WTC11 (cell line): Measurements from ENCODE around the gene MTF2. TPM values are rescaled to one million over a fixed set of nuclear protein-coding genes. Genes with fewer than 3 reads are reported as not detected.

ENCODE experiments used
- ATAC-seq: fragments of 200-7000 bp; cut with Tn5 transposase; 2 replicates; pipeline ENCODE4 v1.10.0; 2021; ENCODE audit warnings: mild to moderate bottlenecking, moderate library complexity
- CTCF ChIA-PET: fragments of 300-600 bp; sonication (Branson Sonifier 250); formaldehyde crosslinking; loops from one replicate; lab custom pipeline; 2021; ENCODE audit warnings: antibody characterized with exemption; lab: Charles Lee
- POLR2A ChIA-PET: fragments of 350-600 bp; sonication (Branson Sonifier 250); formaldehyde crosslinking; loops from one replicate; lab custom pipeline; 2021; ENCODE audit warnings: antibody characterized with exemption; lab: Charles Lee
- DNase-seq: peaks from one replicate; pipeline ENCODE4 v3.0.0; 2021; ENCODE audit warnings: low spot score
- H3K27ac Mint-ChIP-seq: 2 replicates; pipeline ENCODE4 v1.8.0; 2021; ENCODE audit warnings: mixed read lengths
- H3K27me3 Mint-ChIP-seq: 2 replicates; pipeline ENCODE4 v1.8.0; 2021; ENCODE audit warnings: low read depth, mild to moderate bottlenecking, moderate library complexity, mixed read lengths
- H3K36me3 Mint-ChIP-seq: 2 replicates; pipeline ENCODE4 v1.8.0; 2021; ENCODE audit warnings: mixed read lengths
- H3K4me1 Mint-ChIP-seq: 2 replicates; pipeline ENCODE4 v1.8.0; 2022; ENCODE audit warnings: mixed read lengths
- H3K4me3 Mint-ChIP-seq: 2 replicates; pipeline ENCODE4 v1.8.0; 2021; ENCODE audit warnings: mild to moderate bottlenecking, moderate library complexity, mixed read lengths
- H3K9me3 Mint-ChIP-seq: 2 replicates; pipeline ENCODE4 v1.8.0; 2021; ENCODE audit warnings: mixed read lengths
- ELF4 ChIP-seq: sonication (generic); formaldehyde crosslinking; IDR thresholded peaks from 2 replicates; pipeline ENCODE4 v1.8.1; 2022; ENCODE audit warnings: low read depth, mild to moderate bottlenecking, moderate library complexity, missing genetic modification reagents
- ESRRA ChIP-seq: sonication (generic); formaldehyde crosslinking; IDR thresholded peaks from 2 replicates; pipeline ENCODE4 v1.8.1; 2022; ENCODE audit warnings: mild to moderate bottlenecking, missing genetic modification reagents, borderline replicate concordance
- FOXJ3 ChIP-seq: sonication (generic); formaldehyde crosslinking; IDR thresholded peaks from 2 replicates; pipeline ENCODE4 v1.9.0; 2021; ENCODE audit warnings: missing genetic modification reagents, mild to moderate bottlenecking, borderline replicate concordance
- GRHL2 ChIP-seq: fragments of 250-450 bp; sonication (Bioruptor Pico); IDR thresholded peaks from 2 replicates; pipeline ENCODE4 v1.8.0; 2022; ENCODE audit warnings: mild to moderate bottlenecking, moderate library complexity; ENCODE audit not compliant: insufficient replicate concordance, severe bottlenecking
- JUN ChIP-seq: sonication (generic); formaldehyde crosslinking; IDR thresholded peaks from 2 replicates; pipeline ENCODE4 v1.8.0; 2023; ENCODE audit warnings: mild to moderate bottlenecking, missing genetic modification reagents
- MYBL2 ChIP-seq: sonication (generic); formaldehyde crosslinking; IDR thresholded peaks from 2 replicates; pipeline ENCODE4 v1.8.1; 2023; ENCODE audit warnings: mild to moderate bottlenecking, moderate library complexity, missing genetic modification reagents
- NFATC4 ChIP-seq: fragments of 250-450 bp; sonication (Bioruptor Pico); IDR thresholded peaks from 2 replicates; pipeline ENCODE4 v1.9.0; 2021; ENCODE audit warnings: mild to moderate bottlenecking
- NR3C1 ChIP-seq: sonication (generic); formaldehyde crosslinking; conservative IDR thresholded peaks from 2 replicates; pipeline ENCODE4 v1.8.1; 2023; ENCODE audit warnings: low read depth, mild to moderate bottlenecking, missing genetic modification reagents
- PRRX2 ChIP-seq: fragments of 250-450 bp; sonication (Bioruptor Pico); IDR thresholded peaks from 2 replicates; pipeline ENCODE4 v1.8.0; 2021; ENCODE audit warnings: mild to moderate bottlenecking
- TEAD1 ChIP-seq: sonication (generic); formaldehyde crosslinking; IDR thresholded peaks from 2 replicates; pipeline ENCODE4 v1.8.0; 2022; ENCODE audit warnings: mild to moderate bottlenecking, missing genetic modification reagents
- ZNF138 ChIP-seq: sonication (generic); formaldehyde crosslinking; conservative IDR thresholded peaks from 2 replicates; pipeline ENCODE4 v1.8.1; 2022; ENCODE audit warnings: mild to moderate bottlenecking, moderate library complexity, missing genetic modification reagents
- ZNF219 ChIP-seq: sonication (generic); formaldehyde crosslinking; IDR thresholded peaks from 2 replicates; pipeline ENCODE4 v1.8.0; 2023; ENCODE audit warnings: missing genetic modification reagents, mild to moderate bottlenecking, borderline replicate concordance
- ZNF232 ChIP-seq: sonication (generic); formaldehyde crosslinking; IDR thresholded peaks from 2 replicates; pipeline ENCODE4 v1.8.0; 2022; ENCODE audit warnings: mild to moderate bottlenecking, missing genetic modification reagents
- ZNF263 ChIP-seq: sonication (generic); formaldehyde crosslinking; IDR thresholded peaks from 2 replicates; pipeline ENCODE4 v1.8.1; 2022; ENCODE audit warnings: low read depth, mild to moderate bottlenecking, moderate library complexity, missing genetic modification reagents
- ZNF317 ChIP-seq: sonication (generic); formaldehyde crosslinking; IDR thresholded peaks from 2 replicates; pipeline ENCODE4 v1.8.1; 2023; ENCODE audit warnings: low read depth, mild to moderate bottlenecking, moderate library complexity, missing genetic modification reagents, borderline replicate concordance
- ZNF416 ChIP-seq: fragments of 250-450 bp; sonication (Bioruptor Pico); IDR thresholded peaks from 2 replicates; pipeline ENCODE4 v1.9.0; 2021; ENCODE audit warnings: mild to moderate bottlenecking, inconsistent platforms
- ZNF423 ChIP-seq: fragments of 250-450 bp; sonication (Bioruptor Pico); IDR thresholded peaks from 2 replicates; pipeline ENCODE4 v2.1.2; 2022; ENCODE audit warnings: mild to moderate bottlenecking, moderate library complexity
- total RNA-seq: library from RNA; stranded (reverse); gene quantifications from 3 replicates; pipeline ENCODE4 v1.2.3, GENCODE V29; 2021
- TF ChIP-seq, protein P1 (sequence below): sonication (generic); formaldehyde crosslinking; IDR thresholded peaks from 2 replicates; pipeline ENCODE4 v1.8.1; 2022; ENCODE audit warnings: missing genetic modification reagents, borderline replicate concordance
- TF ChIP-seq, protein P2 (sequence below): sonication (generic); formaldehyde crosslinking; conservative IDR thresholded peaks from 2 replicates; pipeline ENCODE4 v1.8.1; 2023; ENCODE audit warnings: mild to moderate bottlenecking, low read depth, missing genetic modification reagents, moderate library complexity
- TF ChIP-seq, protein P3 (sequence below): sonication (generic); formaldehyde crosslinking; IDR thresholded peaks from 2 replicates; pipeline ENCODE4 v1.8.1; 2023; ENCODE audit warnings: mild to moderate bottlenecking, missing genetic modification reagents
- TF ChIP-seq, protein P4 (sequence below): sonication (generic); formaldehyde crosslinking; IDR thresholded peaks from 2 replicates; pipeline ENCODE4 v1.8.1; 2023; ENCODE audit warnings: mild to moderate bottlenecking, moderate library complexity, missing genetic modification reagents
- TF ChIP-seq, protein P5 (sequence below): fragments of 250-450 bp; sonication (Bioruptor Pico); IDR thresholded peaks from 2 replicates; pipeline ENCODE4 v1.8.0; 2021; ENCODE audit warnings: mild to moderate bottlenecking
- TF ChIP-seq, protein P6 (sequence below): fragments of 250-450 bp; sonication (Bioruptor Pico); IDR thresholded peaks from 2 replicates; pipeline ENCODE4 v1.9.0; 2021; ENCODE audit warnings: mild to moderate bottlenecking
- TF ChIP-seq, protein P7 (sequence below): sonication (generic); formaldehyde crosslinking; IDR thresholded peaks from 2 replicates; pipeline ENCODE4 v1.8.0; 2022; ENCODE audit warnings: mild to moderate bottlenecking, missing genetic modification reagents

MTF2 gene
- total RNA-seq, 1 experiment from 2014 or later, result 111 TPM

DNA sequence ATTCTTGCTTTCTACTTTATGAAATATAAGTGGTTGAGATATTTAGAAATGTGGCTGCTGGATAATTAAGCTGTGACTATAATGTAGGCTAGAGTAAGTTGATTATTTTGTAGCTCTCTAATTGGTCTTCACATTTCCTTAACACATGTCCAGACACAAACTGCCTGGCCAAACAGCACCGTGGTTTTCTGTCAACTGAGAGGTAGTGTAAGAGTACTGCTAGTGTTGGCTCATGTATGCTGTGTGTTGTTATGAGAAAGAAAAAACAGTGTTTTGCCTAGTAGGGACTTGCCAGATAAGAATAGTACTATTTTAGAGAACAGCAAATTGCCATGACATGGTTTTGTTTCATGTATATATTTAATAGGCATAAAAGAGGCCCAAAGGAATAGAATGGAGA lies 64.1 kb downstream of the MTF2 start:
- H3K36me3 Mint-ChIP-seq, result peaks cover 30% of the 10 kb centered on the region
- TF ChIP-seq PRRX2 (CRISPR knock-in tag), result no peak
- TF ChIP-seq, all 79 proteins: peak for 0
- CTCF ChIA-PET, result no interaction called here
- no peaks in the 10 kb centered on the region for H3K4me1 Mint-ChIP-seq
- no peak overlapping the region; the same call in 1 of the 2 replicates for H3K27ac Mint-ChIP-seq
- DNase-seq (no peak), ATAC-seq (no peak)
- POLR2A ChIA-PET, result no interaction called here
- H3K9me3 Mint-ChIP-seq, result no peaks in the 10 kb centered on the region
- no peaks in the 10 kb centered on the region for H3K27me3 Mint-ChIP-seq
- H3K4me3 Mint-ChIP-seq, result no peak overlapping the region

DNA sequence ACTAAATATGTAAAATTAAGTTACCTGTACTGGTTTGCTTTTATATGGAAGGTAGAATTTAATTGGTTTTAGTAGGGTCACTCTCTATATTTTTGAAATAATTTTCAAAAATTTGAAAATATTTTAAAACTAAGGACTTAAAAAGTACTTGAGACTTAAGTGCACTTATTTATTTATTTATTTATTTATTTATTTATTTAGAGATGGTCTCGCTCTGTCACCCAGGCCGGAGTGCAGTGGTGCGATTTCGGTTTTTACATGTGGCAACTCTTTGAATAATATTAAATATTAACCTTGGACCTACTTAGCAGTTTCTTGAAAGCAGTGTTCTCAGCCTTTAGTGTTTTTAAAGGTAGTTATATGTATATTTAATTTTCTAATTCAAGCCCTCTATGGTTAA lies 64.7 kb downstream of the MTF2 start:
- POLR2A ChIA-PET, result interaction anchor here (0.7 kb wide), 1 partner anchor 12 kb away, joined by 3 read pairs; no protein-coding TSS in a partner anchor
- Mint-ChIP-seq H3K27ac (no peak overlapping the region), H3K4me3 (no peak overlapping the region), H3K9me3 (no peaks in the 10 kb centered on the region), H3K36me3 (peaks cover 24% of the 10 kb centered on the region), H3K27me3 (no peaks in the 10 kb centered on the region), H3K4me1 (no peaks in the 10 kb centered on the region)
- TF ChIP-seq ZNF232 (CRISPR knock-in tag) (no peak), GRHL2 (CRISPR knock-in tag) (no peak), ZNF263 (CRISPR knock-in tag) (no peak), NFATC4 (CRISPR knock-in tag) (no peak), TEAD1 (CRISPR knock-in tag) (no peak), ZNF219 (CRISPR knock-in tag) (no peak), ELF4 (no peak)
- TF ChIP-seq, protein P1, sequence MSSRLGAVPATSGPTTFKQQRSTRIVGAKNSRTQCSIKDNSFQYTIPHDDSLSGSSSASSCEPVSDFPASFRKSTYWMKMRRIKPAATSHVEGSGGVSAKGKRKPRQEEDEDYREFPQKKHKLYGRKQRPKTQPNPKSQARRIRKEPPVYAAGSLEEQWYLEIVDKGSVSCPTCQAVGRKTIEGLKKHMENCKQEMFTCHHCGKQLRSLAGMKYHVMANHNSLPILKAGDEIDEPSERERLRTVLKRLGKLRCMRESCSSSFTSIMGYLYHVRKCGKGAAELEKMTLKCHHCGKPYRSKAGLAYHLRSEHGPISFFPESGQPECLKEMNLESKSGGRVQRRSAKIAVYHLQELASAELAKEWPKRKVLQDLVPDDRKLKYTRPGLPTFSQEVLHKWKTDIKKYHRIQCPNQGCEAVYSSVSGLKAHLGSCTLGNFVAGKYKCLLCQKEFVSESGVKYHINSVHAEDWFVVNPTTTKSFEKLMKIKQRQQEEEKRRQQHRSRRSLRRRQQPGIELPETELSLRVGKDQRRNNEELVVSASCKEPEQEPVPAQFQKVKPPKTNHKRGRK, result no peak
- TF ChIP-seq, protein P2, sequence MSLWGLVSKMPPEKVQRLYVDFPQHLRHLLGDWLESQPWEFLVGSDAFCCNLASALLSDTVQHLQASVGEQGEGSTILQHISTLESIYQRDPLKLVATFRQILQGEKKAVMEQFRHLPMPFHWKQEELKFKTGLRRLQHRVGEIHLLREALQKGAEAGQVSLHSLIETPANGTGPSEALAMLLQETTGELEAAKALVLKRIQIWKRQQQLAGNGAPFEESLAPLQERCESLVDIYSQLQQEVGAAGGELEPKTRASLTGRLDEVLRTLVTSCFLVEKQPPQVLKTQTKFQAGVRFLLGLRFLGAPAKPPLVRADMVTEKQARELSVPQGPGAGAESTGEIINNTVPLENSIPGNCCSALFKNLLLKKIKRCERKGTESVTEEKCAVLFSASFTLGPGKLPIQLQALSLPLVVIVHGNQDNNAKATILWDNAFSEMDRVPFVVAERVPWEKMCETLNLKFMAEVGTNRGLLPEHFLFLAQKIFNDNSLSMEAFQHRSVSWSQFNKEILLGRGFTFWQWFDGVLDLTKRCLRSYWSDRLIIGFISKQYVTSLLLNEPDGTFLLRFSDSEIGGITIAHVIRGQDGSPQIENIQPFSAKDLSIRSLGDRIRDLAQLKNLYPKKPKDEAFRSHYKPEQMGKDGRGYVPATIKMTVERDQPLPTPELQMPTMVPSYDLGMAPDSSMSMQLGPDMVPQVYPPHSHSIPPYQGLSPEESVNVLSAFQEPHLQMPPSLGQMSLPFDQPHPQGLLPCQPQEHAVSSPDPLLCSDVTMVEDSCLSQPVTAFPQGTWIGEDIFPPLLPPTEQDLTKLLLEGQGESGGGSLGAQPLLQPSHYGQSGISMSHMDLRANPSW (CRISPR knock-in tag), result no peak
- TF ChIP-seq, protein P3, sequence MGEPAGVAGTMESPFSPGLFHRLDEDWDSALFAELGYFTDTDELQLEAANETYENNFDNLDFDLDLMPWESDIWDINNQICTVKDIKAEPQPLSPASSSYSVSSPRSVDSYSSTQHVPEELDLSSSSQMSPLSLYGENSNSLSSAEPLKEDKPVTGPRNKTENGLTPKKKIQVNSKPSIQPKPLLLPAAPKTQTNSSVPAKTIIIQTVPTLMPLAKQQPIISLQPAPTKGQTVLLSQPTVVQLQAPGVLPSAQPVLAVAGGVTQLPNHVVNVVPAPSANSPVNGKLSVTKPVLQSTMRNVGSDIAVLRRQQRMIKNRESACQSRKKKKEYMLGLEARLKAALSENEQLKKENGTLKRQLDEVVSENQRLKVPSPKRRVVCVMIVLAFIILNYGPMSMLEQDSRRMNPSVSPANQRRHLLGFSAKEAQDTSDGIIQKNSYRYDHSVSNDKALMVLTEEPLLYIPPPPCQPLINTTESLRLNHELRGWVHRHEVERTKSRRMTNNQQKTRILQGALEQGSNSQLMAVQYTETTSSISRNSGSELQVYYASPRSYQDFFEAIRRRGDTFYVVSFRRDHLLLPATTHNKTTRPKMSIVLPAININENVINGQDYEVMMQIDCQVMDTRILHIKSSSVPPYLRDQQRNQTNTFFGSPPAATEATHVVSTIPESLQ (CRISPR knock-in tag), result no peak
- ATAC-seq, result no peak
- no peak for DNase-seq
- CTCF ChIA-PET, result no interaction called here

DNA sequence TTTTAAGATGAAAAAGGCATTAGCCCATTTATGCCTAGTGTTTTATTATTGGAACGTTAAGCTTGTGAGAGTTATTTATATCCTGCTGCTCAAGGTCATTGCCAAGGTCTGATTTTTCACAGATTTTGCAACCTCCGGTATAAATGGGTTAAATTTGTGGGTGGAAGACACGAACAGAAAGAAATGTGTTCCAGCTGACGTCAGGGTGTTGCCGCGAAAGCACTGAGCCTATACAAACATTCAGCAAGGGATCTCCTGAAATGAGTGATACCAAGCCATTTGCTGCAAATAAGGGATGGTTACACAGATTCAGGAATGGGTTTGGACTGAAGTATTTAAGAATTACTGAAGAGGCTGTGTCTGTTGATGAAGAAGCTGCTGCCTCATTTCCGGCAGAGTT lies 68.9 kb downstream of the MTF2 start:
- ChIA-PET POLR2A (no interaction called here), CTCF (no interaction called here)
- H3K27ac Mint-ChIP-seq, result peak overlapping the region; percentile 19
- H3K4me1 Mint-ChIP-seq, result peaks cover 5% of the 10 kb centered on the region; the same call in 1 of the 2 replicates
- H3K36me3 Mint-ChIP-seq, result peaks cover 2% of the 10 kb centered on the region; the same call in 1 of the 2 replicates
- ATAC-seq (no peak), DNase-seq (no peak)
- H3K27me3 Mint-ChIP-seq, result no peaks in the 10 kb centered on the region
- H3K9me3 Mint-ChIP-seq, result no peaks in the 10 kb centered on the region
- H3K4me3 Mint-ChIP-seq, result no peak overlapping the region
- TF ChIP-seq, protein P4, sequence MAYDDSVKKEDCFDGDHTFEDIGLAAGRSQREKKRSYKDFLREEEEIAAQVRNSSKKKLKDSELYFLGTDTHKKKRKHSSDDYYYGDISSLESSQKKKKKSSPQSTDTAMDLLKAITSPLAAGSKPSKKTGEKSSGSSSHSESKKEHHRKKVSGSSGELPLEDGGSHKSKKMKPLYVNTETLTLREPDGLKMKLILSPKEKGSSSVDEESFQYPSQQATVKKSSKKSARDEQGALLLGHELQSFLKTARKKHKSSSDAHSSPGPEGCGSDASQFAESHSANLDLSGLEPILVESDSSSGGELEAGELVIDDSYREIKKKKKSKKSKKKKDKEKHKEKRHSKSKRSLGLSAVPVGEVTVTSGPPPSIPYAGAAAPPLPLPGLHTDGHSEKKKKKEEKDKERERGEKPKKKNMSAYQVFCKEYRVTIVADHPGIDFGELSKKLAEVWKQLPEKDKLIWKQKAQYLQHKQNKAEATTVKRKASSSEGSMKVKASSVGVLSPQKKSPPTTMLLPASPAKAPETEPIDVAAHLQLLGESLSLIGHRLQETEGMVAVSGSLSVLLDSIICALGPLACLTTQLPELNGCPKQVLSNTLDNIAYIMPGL (CRISPR knock-in tag), result no peak
- TF ChIP-seq JUN (CRISPR knock-in tag) (no peak), ZNF138 (CRISPR knock-in tag) (no peak), NR3C1 (no peak), MYBL2 (CRISPR knock-in tag) (no peak), ZNF423 (CRISPR knock-in tag) (no peak), ESRRA (CRISPR knock-in tag) (no peak), ZNF232 (CRISPR knock-in tag) (no peak), ZNF317 (CRISPR knock-in tag) (no peak), FOXJ3 (CRISPR knock-in tag) (no peak), ZNF416 (CRISPR knock-in tag) (no peak)
- TF ChIP-seq, protein P5, sequence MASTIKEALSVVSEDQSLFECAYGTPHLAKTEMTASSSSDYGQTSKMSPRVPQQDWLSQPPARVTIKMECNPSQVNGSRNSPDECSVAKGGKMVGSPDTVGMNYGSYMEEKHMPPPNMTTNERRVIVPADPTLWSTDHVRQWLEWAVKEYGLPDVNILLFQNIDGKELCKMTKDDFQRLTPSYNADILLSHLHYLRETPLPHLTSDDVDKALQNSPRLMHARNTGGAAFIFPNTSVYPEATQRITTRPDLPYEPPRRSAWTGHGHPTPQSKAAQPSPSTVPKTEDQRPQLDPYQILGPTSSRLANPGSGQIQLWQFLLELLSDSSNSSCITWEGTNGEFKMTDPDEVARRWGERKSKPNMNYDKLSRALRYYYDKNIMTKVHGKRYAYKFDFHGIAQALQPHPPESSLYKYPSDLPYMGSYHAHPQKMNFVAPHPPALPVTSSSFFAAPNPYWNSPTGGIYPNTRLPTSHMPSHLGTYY, result no peak
- TF ChIP-seq, protein P6, sequence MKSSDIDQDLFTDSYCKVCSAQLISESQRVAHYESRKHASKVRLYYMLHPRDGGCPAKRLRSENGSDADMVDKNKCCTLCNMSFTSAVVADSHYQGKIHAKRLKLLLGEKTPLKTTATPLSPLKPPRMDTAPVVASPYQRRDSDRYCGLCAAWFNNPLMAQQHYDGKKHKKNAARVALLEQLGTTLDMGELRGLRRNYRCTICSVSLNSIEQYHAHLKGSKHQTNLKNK, result no peak
- TF ChIP-seq, protein P7, sequence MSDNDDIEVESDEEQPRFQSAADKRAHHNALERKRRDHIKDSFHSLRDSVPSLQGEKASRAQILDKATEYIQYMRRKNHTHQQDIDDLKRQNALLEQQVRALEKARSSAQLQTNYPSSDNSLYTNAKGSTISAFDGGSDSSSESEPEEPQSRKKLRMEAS (CRISPR knock-in tag), result no peak
